Endometrial microvascular endothelial cells (primary cell): ENCODE measurements around the gene HUS1B. TPM values are rescaled to one million over a fixed set of nuclear protein-coding genes. Genes with fewer than 3 reads are reported as not detected.

ENCODE experiments used
- in situ Hi-C: cut with HindIII; loops from 2 replicates; pipeline ENCODE4 v1.10.0; 2017; ENCODE audit warnings: low sequenced_read_pairs, low pct_unique_long_range_greater_than_20kb; ENCODE audit errors: inconsistent ontology term
- total RNA-seq: library from RNA; depleted of rRNA; stranded (reverse); fragments of >200 nt; gene quantifications from one replicate; pipeline ENCODE4 v1.2.3, GENCODE V29; 2015; ENCODE audit errors: inconsistent ontology term

Gene HUS1B
- total RNA-seq, 1 donor from 2014 or later = not detected

- in situ Hi-C loops = no loop called here
Measured at GRCh38 chr6:636488-636887, 20.4 kb downstream of the HUS1B start.

- in situ Hi-C loops = no loop called here
Measured at GRCh38 chr6:635233-635632, 21.7 kb downstream of the HUS1B start.

GRCh38 chr6:633611-634010 lies 23.3 kb downstream of the HUS1B start:
- in situ Hi-C loops = no loop called here

GRCh38 chr6:628766-629165 lies 28.1 kb downstream of the HUS1B start:
- in situ Hi-C loops = no loop called here

GRCh38 chr6:626236-626635 lies 30.7 kb downstream of the HUS1B start:
- in situ Hi-C loops = no loop called here

GRCh38 chr6:624979-625378 lies 31.9 kb downstream of the HUS1B start:
- in situ Hi-C loops = no loop called here

- in situ Hi-C loops = no loop called here
Measured at GRCh38 chr6:622462-622861, 34.4 kb downstream of the HUS1B start.

- in situ Hi-C loops = no loop called here
Measured at GRCh38 chr6:621931-622330, 35.0 kb downstream of the HUS1B start.

GRCh38 chr6:620950-621349 lies 36.0 kb downstream of the HUS1B start:
- in situ Hi-C loops = no loop called here

- in situ Hi-C loops = no loop called here
Measured at GRCh38 chr6:620166-620565, 36.7 kb downstream of the HUS1B start.

- in situ Hi-C loops = no loop called here
Measured at GRCh38 chr6:617456-618100, 39.3 kb downstream of the HUS1B start.

- in situ Hi-C loops = no loop called here
Measured at GRCh38 chr6:613981-614380, 42.9 kb downstream of the HUS1B start.

- in situ Hi-C loops = no loop called here
Measured at GRCh38 chr6:611928-612327, 45.0 kb downstream of the HUS1B start.

- in situ Hi-C loops = no loop called here
Measured at GRCh38 chr6:610882-611281, 46.0 kb downstream of the HUS1B start.

GRCh38 chr6:609905-610304 lies 47.0 kb downstream of the HUS1B start:
- in situ Hi-C loops = no loop called here

- in situ Hi-C loops = no loop called here
Measured at GRCh38 chr6:606829-607379, 50.0 kb downstream of the HUS1B start.

Other genes starting within 250 kb of the HUS1B start
- 59.8 TPM for gene EXOC2, start 36.0 kb upstream of the HUS1B start, total RNA-seq